ENCODE data around the gene DNMBP. TPM values are rescaled to one million over a fixed set of nuclear protein-coding genes. Genes with fewer than 3 reads are reported as not detected.

The DNMBP gene
- total RNA-seq, 2 experiments from 2014 or later: 2.2 to 2.3 TPM

- POLR2A ChIA-PET: no interaction called here
- H3K9me3 Mint-ChIP-seq: peaks cover 5% of the 10 kb centered on the region
- no peaks in the 10 kb centered on the region for H3K27me3 Mint-ChIP-seq
- no peak overlapping the region for H3K27ac ChIP-seq (ENCODE audit: low read depth in 1 of 2, low read length in 2 of 2)
- ATAC-seq (ENCODE audit: poor library complexity) (no peak), DNase-seq (no peak)
- no peaks in the 10 kb centered on the region for H3K4me1 Mint-ChIP-seq (ENCODE audit: low read depth)
- peaks cover 0 to 4% of the 10 kb centered on the region in 2 experiments for H3K9me3 ChIP-seq (ENCODE audit: control insufficient read depth in 1 of 2, insufficient read depth in 1 of 2, low read length in 2 of 2)
- peaks cover 17% of the 10 kb centered on the region for H3K36me3 Mint-ChIP-seq (ENCODE audit: low read depth)
- no peak overlapping the region for H3K27ac Mint-ChIP-seq
- CTCF ChIA-PET: no interaction called here
- no peak overlapping the region for H3K4me3 Mint-ChIP-seq
- peaks cover 3% of the 10 kb centered on the region for H3K4me1 ChIP-seq (ENCODE audit: insufficient read depth, low read length)
- TF ChIP-seq, protein P1, sequence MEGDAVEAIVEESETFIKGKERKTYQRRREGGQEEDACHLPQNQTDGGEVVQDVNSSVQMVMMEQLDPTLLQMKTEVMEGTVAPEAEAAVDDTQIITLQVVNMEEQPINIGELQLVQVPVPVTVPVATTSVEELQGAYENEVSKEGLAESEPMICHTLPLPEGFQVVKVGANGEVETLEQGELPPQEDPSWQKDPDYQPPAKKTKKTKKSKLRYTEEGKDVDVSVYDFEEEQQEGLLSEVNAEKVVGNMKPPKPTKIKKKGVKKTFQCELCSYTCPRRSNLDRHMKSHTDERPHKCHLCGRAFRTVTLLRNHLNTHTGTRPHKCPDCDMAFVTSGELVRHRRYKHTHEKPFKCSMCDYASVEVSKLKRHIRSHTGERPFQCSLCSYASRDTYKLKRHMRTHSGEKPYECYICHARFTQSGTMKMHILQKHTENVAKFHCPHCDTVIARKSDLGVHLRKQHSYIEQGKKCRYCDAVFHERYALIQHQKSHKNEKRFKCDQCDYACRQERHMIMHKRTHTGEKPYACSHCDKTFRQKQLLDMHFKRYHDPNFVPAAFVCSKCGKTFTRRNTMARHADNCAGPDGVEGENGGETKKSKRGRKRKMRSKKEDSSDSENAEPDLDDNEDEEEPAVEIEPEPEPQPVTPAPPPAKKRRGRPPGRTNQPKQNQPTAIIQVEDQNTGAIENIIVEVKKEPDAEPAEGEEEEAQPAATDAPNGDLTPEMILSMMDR (IDR thresholded peaks at IDR 0.05): no peak
- no peaks in the 10 kb centered on the region for H3K36me3 ChIP-seq (ENCODE audit: insufficient read depth, low read length)
- intact Hi-C loops (cut with DNase I, micrococcal nuclease): no loop called here
- no peaks in the 10 kb centered on the region for H3K27me3 ChIP-seq (ENCODE audit: control insufficient read depth in 1 of 2, insufficient read depth in 2 of 2, low read length in 2 of 2)
- no peak overlapping the region for H3K4me3 ChIP-seq (ENCODE audit: low read length)
Measured at GRCh38 chr10:99827936-99828335, 181.8 kb downstream of the DNMBP start.

Other genes with a start within 250 kb of the DNMBP start
- 1 to 10 TPM; 3.0 to 3.4 TPM for gene ABCC2, start 227.3 kb downstream of the DNMBP start, total RNA-seq
- gene CPN1, start 71.9 kb upstream of the DNMBP start, total RNA-seq: not detected
- gene ERLIN1, start 176.1 kb upstream of the DNMBP start, total RNA-seq: 1 to 10 TPM; 1.5 to 2.9 TPM
- gene CHUK, start 219.6 kb upstream of the DNMBP start, total RNA-seq: 10 to 100 TPM in 1 of 2 experiments, 1 to 10 TPM in 1; 9.7 to 13.6 TPM